DMS 273 (cell line): ENCODE results near the gene ABCA5.

ENCODE experiments used
- DNase-seq: peaks from one replicate; lab custom pipeline; 2025; ENCODE audit not compliant: unreplicated experiment; lab: John Stamatoyannopoulos, UW

The ABCA5 gene, protein sequence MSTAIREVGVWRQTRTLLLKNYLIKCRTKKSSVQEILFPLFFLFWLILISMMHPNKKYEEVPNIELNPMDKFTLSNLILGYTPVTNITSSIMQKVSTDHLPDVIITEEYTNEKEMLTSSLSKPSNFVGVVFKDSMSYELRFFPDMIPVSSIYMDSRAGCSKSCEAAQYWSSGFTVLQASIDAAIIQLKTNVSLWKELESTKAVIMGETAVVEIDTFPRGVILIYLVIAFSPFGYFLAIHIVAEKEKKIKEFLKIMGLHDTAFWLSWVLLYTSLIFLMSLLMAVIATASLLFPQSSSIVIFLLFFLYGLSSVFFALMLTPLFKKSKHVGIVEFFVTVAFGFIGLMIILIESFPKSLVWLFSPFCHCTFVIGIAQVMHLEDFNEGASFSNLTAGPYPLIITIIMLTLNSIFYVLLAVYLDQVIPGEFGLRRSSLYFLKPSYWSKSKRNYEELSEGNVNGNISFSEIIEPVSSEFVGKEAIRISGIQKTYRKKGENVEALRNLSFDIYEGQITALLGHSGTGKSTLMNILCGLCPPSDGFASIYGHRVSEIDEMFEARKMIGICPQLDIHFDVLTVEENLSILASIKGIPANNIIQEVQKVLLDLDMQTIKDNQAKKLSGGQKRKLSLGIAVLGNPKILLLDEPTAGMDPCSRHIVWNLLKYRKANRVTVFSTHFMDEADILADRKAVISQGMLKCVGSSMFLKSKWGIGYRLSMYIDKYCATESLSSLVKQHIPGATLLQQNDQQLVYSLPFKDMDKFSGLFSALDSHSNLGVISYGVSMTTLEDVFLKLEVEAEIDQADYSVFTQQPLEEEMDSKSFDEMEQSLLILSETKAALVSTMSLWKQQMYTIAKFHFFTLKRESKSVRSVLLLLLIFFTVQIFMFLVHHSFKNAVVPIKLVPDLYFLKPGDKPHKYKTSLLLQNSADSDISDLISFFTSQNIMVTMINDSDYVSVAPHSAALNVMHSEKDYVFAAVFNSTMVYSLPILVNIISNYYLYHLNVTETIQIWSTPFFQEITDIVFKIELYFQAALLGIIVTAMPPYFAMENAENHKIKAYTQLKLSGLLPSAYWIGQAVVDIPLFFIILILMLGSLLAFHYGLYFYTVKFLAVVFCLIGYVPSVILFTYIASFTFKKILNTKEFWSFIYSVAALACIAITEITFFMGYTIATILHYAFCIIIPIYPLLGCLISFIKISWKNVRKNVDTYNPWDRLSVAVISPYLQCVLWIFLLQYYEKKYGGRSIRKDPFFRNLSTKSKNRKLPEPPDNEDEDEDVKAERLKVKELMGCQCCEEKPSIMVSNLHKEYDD (N-terminal part only)

DNA sequence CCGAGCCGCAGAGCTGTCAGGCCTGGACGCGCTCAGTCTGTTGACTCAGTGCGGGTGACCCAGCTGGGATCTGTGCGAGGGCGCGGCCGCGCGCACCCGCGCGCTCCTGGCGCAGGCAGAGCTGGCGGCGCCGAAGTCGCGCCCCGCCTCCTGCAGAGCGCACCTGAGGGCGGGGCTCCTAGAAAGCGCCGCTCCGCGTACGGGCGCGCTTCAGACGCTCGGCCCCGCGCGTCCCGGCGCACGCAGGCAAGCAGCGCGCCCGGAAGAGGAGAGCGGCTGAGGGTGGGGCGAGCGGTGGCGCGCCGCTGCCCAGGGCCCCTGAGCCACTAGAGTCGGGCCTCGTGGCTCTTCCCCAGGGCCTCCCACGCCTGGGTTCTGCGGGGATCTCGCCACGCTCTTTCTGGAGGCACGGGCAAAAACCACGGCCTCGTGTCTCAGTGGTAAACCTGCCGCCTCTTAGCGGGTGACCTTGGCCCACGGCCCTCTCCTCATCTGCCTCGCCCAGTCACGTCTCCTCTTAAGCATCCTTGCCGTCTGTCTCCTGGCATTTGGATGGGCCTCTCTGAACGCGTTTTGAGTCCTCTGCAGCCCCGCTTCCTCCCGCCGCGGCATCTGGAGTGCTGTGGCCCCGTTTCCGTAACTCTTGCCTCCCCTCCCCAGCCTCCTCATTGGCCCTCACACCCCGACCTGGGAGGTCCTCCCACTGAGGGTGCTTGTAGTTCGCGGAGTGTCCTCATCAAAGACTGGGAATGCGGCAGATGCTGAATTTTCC lies at the start of gene ABCA5:
Gene ABCA5 (minus strand): TSS at position 74 of the 772 bp plus-strand sequence. CDS start 12,718 bp downstream, outside the sequence.
- peak; percentile 99 for DNase-seq

DNA sequence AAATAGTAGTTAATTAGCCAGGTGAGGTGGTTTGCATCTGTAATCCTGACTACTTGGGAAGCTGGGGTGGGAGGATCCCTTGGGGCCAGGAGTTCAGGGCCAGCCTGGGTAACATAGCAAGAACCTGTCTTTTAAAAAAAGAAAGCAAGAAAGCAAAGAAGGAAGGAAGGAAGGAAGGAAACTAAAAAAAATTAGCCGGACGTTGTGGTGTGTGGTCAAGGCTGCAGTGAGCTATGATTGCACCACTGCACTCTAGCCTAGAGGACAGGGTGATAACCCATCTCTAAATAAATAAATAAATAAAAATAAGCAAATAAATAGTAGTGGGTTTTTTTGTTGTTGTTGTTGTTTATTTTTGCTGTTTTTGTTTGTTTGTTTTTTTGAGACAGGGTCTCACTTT lies 48.3 kb upstream of the ABCA5 start:
- DNase-seq, result no peak

DNA sequence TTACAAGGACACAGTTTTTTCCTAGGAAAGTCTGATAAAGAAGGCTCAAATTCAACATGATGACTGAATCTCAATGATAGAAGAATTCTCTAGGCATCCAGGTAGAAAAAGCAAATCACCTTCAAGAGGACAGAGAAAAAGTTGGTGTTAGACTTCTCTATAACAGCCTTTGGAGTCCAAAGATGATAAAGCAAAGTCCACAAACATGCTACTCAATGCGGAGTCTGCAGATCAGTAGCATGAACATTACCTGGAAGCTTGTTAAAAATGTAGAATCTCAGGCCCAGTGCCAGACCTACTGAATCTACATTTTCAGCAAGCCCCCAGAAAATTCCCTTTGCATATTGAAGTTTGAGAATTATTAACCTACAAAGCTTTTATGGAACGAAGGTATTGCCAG lies 46.1 kb upstream of the ABCA5 start:
- DNase-seq, result no peak

DNA sequence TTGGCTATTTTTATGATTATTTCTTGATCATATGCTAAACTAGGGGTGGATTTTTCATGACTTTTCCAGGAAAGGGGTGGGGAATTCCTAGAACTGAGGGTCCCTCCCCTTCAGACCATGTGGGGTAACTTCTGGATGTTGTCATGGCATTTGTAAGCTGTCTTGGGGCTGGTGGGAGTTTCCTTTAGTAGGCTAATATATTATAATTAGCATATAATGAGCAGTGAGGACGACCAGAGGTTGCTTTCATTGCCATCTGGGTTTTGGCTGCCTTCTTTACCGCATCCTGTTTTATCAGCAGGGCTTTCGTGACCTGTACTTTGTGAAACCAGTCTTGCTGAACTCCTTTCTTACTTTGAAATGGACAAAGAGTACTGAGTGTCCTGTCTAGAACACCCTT lies 40.4 kb upstream of the ABCA5 start:
- DNase-seq, result no peak

DNA sequence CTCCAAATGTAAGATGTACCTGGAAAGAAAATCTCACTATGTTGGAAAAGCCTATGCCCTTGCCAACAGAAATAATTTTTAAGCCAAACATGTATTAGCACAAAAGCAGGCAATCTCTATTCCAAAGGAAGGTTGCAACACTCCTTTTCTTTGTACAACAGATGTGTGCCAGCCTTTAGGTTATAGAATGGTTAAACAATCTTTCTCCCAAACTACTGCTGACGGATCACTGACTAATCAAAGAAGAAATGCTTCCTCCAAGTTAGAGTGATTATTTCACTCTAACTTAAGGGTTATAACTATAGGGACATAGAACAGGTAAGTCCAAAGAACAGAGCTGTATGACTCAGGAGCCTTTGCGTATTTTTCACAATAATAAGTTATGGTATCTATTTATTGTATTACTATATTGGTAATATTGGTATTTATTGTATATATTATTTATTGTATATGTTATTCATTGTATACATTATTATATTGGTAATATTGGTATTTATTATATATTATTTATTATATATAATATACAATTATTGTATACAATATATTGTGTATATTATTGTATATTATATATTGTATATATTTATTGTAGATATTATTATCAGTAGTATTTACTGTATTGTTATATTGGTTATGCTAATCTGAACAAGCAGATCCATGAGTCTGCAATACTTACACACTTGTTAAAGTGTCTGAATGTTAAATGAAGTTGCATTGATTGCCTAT lies 36.7 kb upstream of the ABCA5 start:
- DNase-seq, result no peak

DNA sequence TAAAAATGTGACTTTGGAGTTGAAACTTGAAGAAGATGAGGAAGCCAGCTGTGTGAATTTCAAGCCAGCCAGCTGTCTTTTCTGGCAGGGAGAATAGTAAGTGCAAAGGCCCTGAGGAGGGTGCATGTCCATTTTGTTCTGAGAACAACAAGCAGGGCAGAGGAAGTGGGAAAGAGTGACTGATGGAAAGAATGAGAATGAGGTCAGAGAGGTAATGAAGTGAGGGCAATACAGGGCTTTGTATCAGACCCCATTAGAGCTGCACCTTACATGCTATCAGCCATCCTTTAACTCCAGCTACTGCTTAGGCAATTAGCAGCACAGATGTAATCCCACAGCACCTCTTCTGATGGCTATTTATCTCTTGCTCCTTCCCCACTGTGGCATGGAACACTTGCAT lies 34.2 kb upstream of the ABCA5 start:
- DNase-seq, result no peak

DNA sequence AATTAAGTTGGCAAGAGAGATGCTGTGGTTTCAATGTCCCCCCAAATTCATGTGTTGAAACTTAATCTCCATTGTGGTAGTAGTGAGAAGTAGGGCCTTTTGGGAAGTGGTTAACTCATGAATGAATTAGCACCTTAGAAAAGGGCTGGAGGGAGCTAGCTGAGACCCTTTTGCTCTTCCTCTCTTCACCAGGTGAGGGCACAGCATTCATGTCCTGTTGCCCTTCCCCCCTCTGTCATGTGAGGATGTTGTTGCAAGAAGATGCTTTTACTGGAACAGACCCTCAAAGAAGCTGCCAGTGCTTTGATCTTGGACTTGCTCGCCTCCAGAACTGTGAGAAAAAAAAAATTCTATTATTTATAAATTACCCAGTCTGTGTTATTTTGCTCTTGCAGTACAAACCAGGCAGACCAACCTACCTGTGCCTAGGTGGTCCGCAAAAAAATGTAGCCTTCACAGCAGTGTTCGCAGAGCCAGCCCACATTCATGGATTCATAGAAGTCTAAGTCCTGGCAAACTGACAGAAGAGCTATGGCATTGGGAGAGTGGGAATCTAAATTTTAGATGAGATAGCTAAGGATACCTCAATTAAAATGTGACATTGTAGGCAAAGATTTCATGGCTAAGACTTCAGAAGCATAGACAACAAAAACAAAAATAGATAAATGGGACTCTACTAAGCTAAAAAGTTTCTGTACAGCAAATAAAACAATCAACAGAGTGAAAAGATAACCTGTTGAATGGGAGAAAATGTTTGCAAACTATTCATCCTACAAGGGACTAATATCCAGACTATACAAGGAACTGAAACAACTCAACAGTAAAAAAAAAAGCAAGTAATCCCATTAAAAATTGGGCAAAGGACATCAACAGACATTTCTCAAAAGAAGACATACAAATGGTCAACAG lies 32.0 kb upstream of the ABCA5 start:
- peak; percentile 57 for DNase-seq

DNA sequence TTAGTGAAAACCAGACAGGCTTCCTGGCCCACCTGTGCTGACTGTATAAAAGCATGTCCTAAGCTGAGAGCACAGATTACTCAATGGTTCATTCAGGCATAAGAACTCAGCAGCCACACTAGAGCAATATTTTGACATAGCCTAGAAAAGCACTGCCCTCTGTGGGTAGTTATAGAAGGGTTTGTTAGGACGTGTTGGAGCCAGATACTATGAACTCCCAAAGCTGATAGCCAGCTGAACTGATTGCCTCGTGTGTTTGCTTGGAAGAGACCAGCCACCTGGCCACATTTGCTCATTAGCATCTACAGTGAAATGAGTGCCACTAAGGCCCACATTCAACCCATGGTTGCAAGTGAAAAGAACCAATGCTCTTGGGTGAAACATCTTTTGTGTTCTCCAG lies 30.8 kb upstream of the ABCA5 start:
- peak; percentile 70 for DNase-seq

DNA sequence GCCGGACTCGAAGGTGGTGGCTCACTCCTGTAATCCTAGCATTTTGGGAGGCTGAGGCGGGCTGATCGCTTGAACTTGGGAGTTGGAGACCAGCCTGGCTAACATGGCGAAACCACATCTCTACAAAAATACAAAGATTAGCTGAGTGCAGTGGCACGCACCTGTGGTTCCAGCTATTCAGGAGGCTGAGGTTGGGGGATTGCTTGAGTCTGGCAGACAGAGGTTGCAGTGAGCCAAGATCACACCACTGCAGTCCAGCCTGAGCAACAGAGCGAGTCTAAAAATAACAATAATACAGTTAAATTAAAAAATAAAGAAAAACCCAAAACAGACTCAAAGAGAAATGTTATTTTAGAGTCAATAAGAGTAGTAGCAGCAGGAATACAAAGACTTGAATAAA lies 29.7 kb upstream of the ABCA5 start:
- no peak for DNase-seq

DNA sequence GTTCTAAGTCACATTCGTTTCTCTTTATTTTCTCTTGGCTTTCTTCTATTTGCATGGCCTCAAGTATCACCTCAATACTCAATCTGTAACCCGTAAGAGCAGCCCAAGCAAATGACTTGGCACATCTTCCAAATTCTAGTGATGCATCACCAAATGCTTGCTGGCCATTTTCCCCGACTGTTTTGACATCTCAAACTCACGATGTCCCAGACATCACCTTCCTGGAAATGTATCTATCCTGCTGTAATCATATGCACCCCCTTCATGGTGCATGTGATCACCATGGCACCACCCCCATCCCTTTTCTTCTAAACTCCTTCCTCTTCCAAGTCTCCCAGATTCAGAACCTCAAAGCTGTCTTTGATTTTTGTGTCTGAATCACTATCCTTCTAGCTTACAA lies 24.0 kb upstream of the ABCA5 start:
- no peak for DNase-seq

DNA sequence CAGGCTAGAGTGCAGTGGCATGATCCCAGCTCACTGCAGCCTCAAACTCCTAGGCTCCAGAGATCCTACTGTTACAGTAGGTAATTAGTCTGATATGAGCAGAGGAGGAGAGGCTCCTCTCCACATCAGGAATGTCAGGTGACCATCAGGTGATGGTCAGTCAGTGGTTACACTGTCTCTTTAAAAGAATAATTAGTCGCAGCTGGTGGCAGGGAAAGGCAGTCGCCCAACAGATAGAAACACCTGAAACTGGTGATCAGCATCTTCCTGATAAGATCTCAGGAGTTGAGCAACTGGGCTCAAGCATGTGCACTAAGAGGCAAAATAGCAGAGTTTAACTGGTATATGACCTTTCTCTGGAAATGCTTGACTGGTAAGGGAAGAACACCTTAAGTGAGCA lies 21.5 kb upstream of the ABCA5 start:
- DNase-seq, result no peak

DNA sequence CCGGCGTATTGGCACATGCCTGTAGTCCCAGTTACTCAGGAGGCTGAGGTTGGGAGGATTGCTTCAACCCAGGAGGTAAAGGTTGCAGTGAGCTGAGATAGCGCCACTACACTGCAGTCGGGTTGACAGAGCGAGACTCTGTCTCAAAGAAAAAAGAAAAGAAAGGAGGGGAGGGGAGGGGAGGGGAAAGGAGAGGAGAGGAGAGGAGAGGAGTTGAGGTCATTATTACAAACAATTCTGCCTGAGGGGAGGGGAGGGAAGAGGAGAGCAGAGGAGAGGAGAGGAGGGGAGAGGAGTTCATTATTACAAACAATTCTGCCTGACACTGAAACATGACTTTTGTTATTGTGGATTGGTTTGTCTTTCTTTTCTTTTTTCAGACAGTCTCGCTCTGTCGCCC lies 19.8 kb upstream of the ABCA5 start:
- no peak for DNase-seq

DNA sequence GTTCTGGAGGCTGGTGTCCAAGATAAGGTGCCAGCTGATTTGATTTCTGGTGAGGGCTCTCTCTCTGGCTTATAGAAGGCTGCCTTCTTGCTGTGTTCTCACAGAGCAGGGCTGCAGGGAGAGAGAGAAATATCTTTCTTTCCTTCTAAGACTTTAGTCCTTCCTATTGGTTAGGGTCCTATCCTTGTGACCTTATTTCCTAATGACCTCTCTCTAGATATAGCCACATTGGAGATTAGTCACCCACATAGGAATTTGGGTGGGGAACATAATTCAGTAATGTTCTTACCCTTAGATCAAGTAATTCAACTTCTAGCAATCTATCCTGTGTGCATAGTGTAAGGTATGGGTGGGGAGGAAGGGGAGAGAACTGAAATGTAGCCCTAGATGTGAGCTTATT lies 18.0 kb upstream of the ABCA5 start:
- no peak for DNase-seq

DNA sequence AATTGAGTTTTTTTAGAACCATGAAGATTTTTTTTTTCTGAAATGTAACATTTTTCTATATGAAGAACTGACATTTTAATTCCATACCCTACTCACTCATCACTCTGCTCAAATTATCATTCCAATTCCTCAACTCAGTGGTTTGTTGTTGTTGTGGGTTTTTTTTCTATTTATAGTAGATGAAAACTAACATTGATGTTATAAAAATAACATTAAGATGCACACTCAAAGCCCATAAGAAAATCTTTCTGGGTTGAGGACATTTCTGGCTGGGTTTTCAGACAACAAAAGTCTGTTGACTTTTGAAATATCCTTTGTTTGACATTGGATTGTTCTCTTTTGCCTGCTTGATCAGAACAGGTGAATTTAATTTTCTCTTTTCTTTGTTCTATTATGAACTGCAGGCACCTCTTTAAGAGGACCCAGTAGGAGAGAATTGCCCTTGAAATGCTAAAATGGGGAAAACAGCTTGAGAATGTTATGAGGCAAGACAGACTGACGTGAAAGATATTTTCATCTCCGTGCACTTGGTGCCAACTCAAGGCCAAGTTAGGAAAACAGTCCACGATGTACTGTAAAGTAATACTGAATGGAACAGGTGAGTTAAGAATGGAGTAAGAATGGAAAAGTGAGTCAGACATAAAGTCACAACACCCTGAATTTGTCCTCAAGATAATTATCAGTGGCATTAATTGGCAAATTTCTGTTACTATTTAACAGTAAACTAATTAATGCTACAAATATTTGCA lies 16.1 kb upstream of the ABCA5 start:
- no peak for DNase-seq

DNA sequence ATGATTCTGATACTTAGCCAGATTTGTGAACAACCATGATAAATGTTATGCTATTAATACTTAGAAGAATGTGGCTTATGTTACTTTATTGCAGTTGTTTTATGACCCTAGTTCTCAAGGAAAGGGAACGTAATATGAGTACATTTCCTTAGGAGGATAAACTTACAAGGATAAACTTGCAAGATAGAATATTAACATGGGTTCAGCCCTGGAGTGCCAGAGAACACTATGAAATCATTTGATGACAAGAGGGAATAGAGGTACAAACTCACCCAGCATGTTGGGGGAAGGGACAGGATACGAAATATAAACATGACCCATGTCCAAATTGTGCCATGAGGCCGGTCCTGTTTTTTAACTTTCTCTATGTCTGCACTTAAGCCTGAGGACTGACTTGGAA lies 13.0 kb upstream of the ABCA5 start:
- DNase-seq, result no peak

DNA sequence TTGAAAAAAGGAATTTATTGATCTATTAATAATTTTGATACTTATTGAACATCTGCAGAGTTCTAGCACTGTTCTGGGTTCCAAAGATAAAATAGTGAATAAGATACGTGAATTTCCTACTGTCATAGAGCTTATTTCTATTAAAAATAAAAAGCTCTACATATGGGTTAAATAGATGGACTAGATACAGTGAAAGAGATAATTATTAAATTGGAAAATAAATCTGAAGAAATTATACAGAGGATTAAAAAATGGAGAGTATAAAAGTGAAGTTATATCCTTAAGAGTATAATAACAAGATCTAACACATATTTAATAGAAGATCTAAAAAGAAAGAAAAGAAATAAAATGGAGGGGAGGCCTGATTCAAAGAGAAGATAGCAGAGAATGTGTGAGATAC lies 10.1 kb upstream of the ABCA5 start:
- DNase-seq, result no peak

DNA sequence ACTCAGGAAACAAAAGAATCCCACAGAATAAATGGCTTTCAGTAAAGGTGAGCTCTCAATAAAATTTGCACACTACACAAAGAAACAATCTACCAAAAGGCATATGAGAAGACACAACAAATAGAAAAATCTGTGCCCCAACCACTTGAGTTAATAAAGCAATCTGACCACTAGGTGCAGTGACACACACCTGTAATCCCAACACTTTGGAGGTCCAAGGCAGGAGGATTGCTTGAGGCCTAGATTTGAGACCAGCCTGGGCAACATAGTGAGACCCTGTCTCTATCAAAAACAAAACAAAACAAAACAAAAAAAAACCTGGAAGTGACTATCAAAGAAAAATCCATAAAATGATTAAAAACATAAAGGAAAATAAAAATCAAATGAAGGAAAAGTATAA lies 9.6 kb upstream of the ABCA5 start:
- DNase-seq, result no peak

DNA sequence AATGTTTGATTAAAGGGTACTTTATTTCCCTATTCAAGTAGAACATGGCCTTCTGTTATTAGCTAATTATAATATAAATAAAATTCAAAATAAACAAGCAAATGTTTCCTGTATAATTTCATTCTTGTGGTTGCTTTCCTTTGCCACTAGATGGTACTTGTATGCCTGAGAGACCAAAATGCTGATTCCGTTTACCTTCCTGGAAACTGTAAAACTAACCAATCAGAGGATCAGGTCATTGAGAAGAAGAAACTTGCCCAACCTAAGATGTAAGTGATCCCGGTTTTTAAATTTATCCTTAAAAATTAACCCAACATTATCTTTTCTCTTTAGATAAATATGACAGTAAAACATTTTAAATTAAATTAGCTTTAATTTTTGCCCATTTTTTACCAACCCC lies 8.1 kb upstream of the ABCA5 start:
- peak; percentile 44 for DNase-seq
